ENCODE results near the gene WDFY4. TPM values are rescaled to one million over a fixed set of nuclear protein-coding genes. Genes with fewer than 3 reads are reported as not detected.

Gene WDFY4
- total and polyA plus RNA-seq, 2 of the 13 experiments (the other 11 are each of a cell fraction or from before 2014, with no cell fraction given): not detected

DNA sequence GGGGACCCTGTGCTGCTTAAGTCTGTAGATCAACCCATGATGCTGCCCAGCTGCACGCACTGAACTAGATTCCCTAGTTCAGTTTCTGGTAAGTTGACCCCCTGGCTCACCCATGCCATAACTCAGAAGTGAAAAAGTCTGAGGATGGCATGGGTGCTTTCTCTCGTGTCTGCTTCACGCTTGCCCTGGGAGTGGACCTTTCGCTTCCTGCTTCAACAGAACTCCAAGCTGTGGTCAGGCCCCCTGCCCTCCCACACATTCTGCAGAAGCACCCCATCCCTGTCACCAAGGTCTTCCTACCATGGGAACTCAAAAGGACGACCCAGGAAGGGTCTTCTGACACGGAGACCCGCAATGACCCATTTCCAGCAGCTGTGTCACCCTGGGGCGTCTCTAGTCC is 215.1 kb downstream of the WDFY4 start:
- Histone ChIP-seq H3K9me3 (ENCODE audit: low read length) (no peaks in the 10 kb centered on the region), H3K27ac (ENCODE audit: extremely low read length, insufficient read depth, low read length) (no peak overlapping the region), H4K20me1 (ENCODE audit: insufficient read depth, low read length) (no peaks in the 10 kb centered on the region), H3K4me3 (replicated peaks in 1 of 3; ENCODE audit: insufficient read depth in 1 of 3, low read depth in 2 of 3, low read length in 3 of 3) (no peak overlapping the region), H3K4me1 (ENCODE audit: insufficient read depth, low read length) (no peaks in the 10 kb centered on the region), H3K4me2 (ENCODE audit: low read depth, low read length) (no peak overlapping the region), H2AFZ (ENCODE audit: low read length) (no peak overlapping the region), H3K27me3 (ENCODE audit: control insufficient read depth in 1 of 2, insufficient read depth in 2 of 2, low read length in 2 of 2) (peaks cover 1 to 5% of the 10 kb centered on the region in 2 experiments; a peak in 2 of 5 replicates), H3K79me2 (ENCODE audit: insufficient read depth, low read length) (no peaks in the 10 kb centered on the region), H3K9ac (ENCODE audit: insufficient read depth, low read depth, low read length) (no peak overlapping the region), H3K36me3 (replicated peaks in 1 of 2; ENCODE audit: control insufficient read depth in 1 of 2, insufficient read depth in 2 of 2, low read length in 2 of 2) (no peaks in the 10 kb centered on the region)
- in situ Hi-C loops (cut with HindIII; ENCODE audit: extremely low pct_ligation_motif_present, low pct_unique_long_range_greater_than_20kb): no loop called here
- TF ChIP-seq SMC3 (IDR thresholded peaks at IDR 0.05; ENCODE audit: low read length): no peak
- TF ChIP-seq, protein P1, sequence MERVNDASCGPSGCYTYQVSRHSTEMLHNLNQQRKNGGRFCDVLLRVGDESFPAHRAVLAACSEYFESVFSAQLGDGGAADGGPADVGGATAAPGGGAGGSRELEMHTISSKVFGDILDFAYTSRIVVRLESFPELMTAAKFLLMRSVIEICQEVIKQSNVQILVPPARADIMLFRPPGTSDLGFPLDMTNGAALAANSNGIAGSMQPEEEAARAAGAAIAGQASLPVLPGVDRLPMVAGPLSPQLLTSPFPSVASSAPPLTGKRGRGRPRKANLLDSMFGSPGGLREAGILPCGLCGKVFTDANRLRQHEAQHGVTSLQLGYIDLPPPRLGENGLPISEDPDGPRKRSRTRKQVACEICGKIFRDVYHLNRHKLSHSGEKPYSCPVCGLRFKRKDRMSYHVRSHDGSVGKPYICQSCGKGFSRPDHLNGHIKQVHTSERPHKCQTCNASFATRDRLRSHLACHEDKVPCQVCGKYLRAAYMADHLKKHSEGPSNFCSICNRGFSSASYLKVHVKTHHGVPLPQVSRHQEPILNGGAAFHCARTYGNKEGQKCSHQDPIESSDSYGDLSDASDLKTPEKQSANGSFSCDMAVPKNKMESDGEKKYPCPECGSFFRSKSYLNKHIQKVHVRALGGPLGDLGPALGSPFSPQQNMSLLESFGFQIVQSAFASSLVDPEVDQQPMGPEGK (CRISPR knock-in tag; IDR thresholded peaks at IDR 0.05): no peak
- no peak for TF ChIP-seq ZFYVE20 (CRISPR knock-in tag; IDR thresholded peaks at IDR 0.05; ENCODE audit: borderline replicate concordance, low read depth)
- TF ChIP-seq DR1 (CRISPR knock-in tag; IDR thresholded peaks at IDR 0.05): no peak
- no peak for TF ChIP-seq KLF15 (CRISPR knock-in tag; IDR thresholded peaks at IDR 0.05; ENCODE audit: borderline replicate concordance)
- TF ChIP-seq SUZ12 (IDR thresholded peaks at IDR 0.05; ENCODE audit: low read depth, low read length): no peak
- TF ChIP-seq POLR2A (IDR thresholded peaks at IDR 0.05; ENCODE audit: insufficient read depth in 1 of 2, low read depth in 2 of 2, low read length in 2 of 2): no peak
- TF ChIP-seq ZNF577 (CRISPR knock-in tag; IDR thresholded peaks at IDR 0.05; ENCODE audit: borderline replicate concordance, low read depth): no peak
- no peak for TF ChIP-seq ZFP41 (CRISPR knock-in tag; IDR thresholded peaks at IDR 0.05; ENCODE audit: borderline replicate concordance)
- TF ChIP-seq ZNF225 (CRISPR knock-in tag; IDR thresholded peaks at IDR 0.05): no peak
- no peak for TF ChIP-seq MATR3 (CRISPR knock-in tag; IDR thresholded peaks at IDR 0.05)
- no peak for TF ChIP-seq ZFP36L2 (CRISPR knock-in tag; IDR thresholded peaks at IDR 0.05)
- TF ChIP-seq, protein P2, sequence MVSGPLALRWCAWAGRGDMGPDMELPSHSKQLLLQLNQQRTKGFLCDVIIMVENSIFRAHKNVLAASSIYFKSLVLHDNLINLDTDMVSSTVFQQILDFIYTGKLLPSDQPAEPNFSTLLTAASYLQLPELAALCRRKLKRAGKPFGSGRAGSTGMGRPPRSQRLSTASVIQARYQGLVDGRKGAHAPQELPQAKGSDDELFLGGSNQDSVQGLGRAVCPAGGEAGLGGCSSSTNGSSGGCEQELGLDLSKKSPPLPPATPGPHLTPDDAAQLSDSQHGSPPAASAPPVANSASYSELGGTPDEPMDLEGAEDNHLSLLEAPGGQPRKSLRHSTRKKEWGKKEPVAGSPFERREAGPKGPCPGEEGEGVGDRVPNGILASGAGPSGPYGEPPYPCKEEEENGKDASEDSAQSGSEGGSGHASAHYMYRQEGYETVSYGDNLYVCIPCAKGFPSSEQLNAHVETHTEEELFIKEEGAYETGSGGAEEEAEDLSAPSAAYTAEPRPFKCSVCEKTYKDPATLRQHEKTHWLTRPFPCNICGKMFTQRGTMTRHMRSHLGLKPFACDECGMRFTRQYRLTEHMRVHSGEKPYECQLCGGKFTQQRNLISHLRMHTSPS (CRISPR knock-in tag; IDR thresholded peaks at IDR 0.05; ENCODE audit: low read depth): no peak
- no peak for TF ChIP-seq ZBTB21 (CRISPR knock-in tag; IDR thresholded peaks at IDR 0.05)
- TF ChIP-seq, protein P3, sequence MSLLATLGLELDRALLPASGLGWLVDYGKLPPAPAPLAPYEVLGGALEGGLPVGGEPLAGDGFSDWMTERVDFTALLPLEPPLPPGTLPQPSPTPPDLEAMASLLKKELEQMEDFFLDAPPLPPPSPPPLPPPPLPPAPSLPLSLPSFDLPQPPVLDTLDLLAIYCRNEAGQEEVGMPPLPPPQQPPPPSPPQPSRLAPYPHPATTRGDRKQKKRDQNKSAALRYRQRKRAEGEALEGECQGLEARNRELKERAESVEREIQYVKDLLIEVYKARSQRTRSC (CRISPR knock-in tag; IDR thresholded peaks at IDR 0.05; ENCODE audit: low read depth): no peak
- no peak for TF ChIP-seq ATAD3A (CRISPR knock-in tag; IDR thresholded peaks at IDR 0.05)
- no peak for TF ChIP-seq MAFG (CRISPR knock-in tag; IDR thresholded peaks at IDR 0.05)
- no peak for TF ChIP-seq DMAP1 (CRISPR knock-in tag; IDR thresholded peaks at IDR 0.05)
- no peak for TF ChIP-seq JUND (CRISPR knock-in tag; IDR thresholded peaks at IDR 0.05)
- TF ChIP-seq PAF1 (CRISPR knock-in tag; IDR thresholded peaks at IDR 0.05): no peak
- BruUV-seq (replicated peaks): no TSS peak
- ChIA-PET CTCF (ENCODE audit: low intra/inter-chr PET ratio, low total read pairs) (no interaction called here), POLR2A (no interaction called here)
- FAIRE-seq (no peak), ATAC-seq (no peak), DNase-seq (ENCODE audit: low spot score) (no peak)
- WGBS (ENCODE audit: low lambda C conversion rate): 13% methylated on average over 7 of the region's 8 CpGs
- intact Hi-C loops (cut with micrococcal nuclease; ENCODE audit: unreplicated experiment): no loop called here

Data from HepG2 (cell line).